Right lobe of liver (tissue), 4 donors: Measurements from ENCODE around the gene MYO1C.

Experiments used
- CTCF ChIP-seq, 4 donors: fragments of 200-600 bp in 3 of 4; fragments of 450-650 bp in 1 of 4; IDR thresholded peaks; one replicate each; pipeline versions ENCODE4 v1.5.1 to v1.8.0; 2016 to 2022; ENCODE audit warnings: antibody characterized with exemption in 4 of 4, mild to moderate bottlenecking in 2 of 4
- POLR2A ChIP-seq: fragments of 450-650 bp; IDR thresholded peaks from one replicate; pipeline ENCODE4 v1.6.1; 2017; ENCODE audit warnings: antibody characterized with exemption, mild to moderate bottlenecking
- donor health status: DM: no; HTN: no; CAD: no.
- donor health status: DM: no; HTN: no; CAD: no.
- donor health status: DM: no; HTN: yes; CAD: no.

GRCh38 chr17:1506649-1507267 lies 14.3 kb upstream of the MYO1C start:
- TF ChIP-seq CTCF (IDR thresholded peaks at IDR 0.05) (no peak), POLR2A (no peak)
